Kidney capillary endothelial cell (primary cell): Measurements from ENCODE around the gene TMEM242.

Experiments
- DNase-seq: peaks from one replicate; pipeline ENCODE4 v3.0.0-alpha.2; 2018; ENCODE audit warnings: low spot score

Gene TMEM242

GRCh38 chr6:157288575-157288974 lies 34.7 kb downstream of the TMEM242 start:
- no peak for DNase-seq

GRCh38 chr6:157287923-157288322 lies 35.4 kb downstream of the TMEM242 start:
- no peak for DNase-seq

- no peak for DNase-seq
Measured at GRCh38 chr6:157287247-157287850, 36.0 kb downstream of the TMEM242 start.

GRCh38 chr6:157285422-157285779 lies 37.9 kb downstream of the TMEM242 start:
- DNase-seq, result no peak

GRCh38 chr6:157284738-157285421 lies 38.4 kb downstream of the TMEM242 start:
- DNase-seq, result no peak

- no peak for DNase-seq
Measured at GRCh38 chr6:157283900-157284737, 39.2 kb downstream of the TMEM242 start.

GRCh38 chr6:157283330-157283898 lies 39.9 kb downstream of the TMEM242 start:
- DNase-seq, result no peak

GRCh38 chr6:157282284-157282683 lies 41.0 kb downstream of the TMEM242 start:
- no peak for DNase-seq

- DNase-seq, result peak; percentile 29
Measured at GRCh38 chr6:157281570-157281969, 41.7 kb downstream of the TMEM242 start.

GRCh38 chr6:157280947-157281346 lies 42.4 kb downstream of the TMEM242 start:
- no peak for DNase-seq

- no peak for DNase-seq
Measured at GRCh38 chr6:157280157-157280556, 43.2 kb downstream of the TMEM242 start.

GRCh38 chr6:157278171-157278570 lies 45.1 kb downstream of the TMEM242 start:
- no peak for DNase-seq

GRCh38 chr6:157276731-157277130 lies 46.6 kb downstream of the TMEM242 start:
- no peak for DNase-seq

- DNase-seq, result no peak
Measured at GRCh38 chr6:157276134-157276532, 47.2 kb downstream of the TMEM242 start.

GRCh38 chr6:157274471-157275226 lies 48.7 kb downstream of the TMEM242 start:
- DNase-seq, result peak; percentile 71

- no peak for DNase-seq
Measured at GRCh38 chr6:157273756-157274470, 49.4 kb downstream of the TMEM242 start.

GRCh38 chr6:157272866-157273755 lies 50.2 kb downstream of the TMEM242 start:
- DNase-seq, result no peak

GRCh38 chr6:157272372-157272771 lies 50.9 kb downstream of the TMEM242 start:
- DNase-seq, result no peak

- DNase-seq, result no peak
Measured at GRCh38 chr6:157271911-157272310, 51.4 kb downstream of the TMEM242 start.

- no peak for DNase-seq
Measured at GRCh38 chr6:157271441-157271840, 51.9 kb downstream of the TMEM242 start.
